ENCODE results near the gene PPP1R36.

- TF ChIP-seq CTCF (IDR thresholded peaks at IDR 0.05) = no peak
- no peak for TF ChIP-seq POLR2A (IDR thresholded peaks at IDR 0.05)
Measured at GRCh38 chr14:64522591-64523355, 27.0 kb upstream of the PPP1R36 start.

Data from body of pancreas (tissue), 4 donors.